AG04450 (cell line): ENCODE results near the gene UBE3D. TPM values are rescaled to one million over a fixed set of nuclear protein-coding genes. Genes with fewer than 3 reads are reported as not detected.

Source experiments
- CTCF ChIA-PET: fragments of 300-600, 350-600 bp; formaldehyde crosslinking; extraction: SDS; loops from one replicate; lab custom pipeline; 2022; ENCODE audit warnings: antibody characterized with exemption, inconsistent platforms; lab: Charles Lee
- POLR2A ChIA-PET: fragments of 350-600 bp; formaldehyde crosslinking; extraction: SDS; loops from one replicate; lab custom pipeline; 2021; ENCODE audit warnings: antibody characterized with exemption, inconsistent platforms; lab: Yijun Ruan, JAX
- DNase-seq: peaks from one replicate; pipeline ENCODE4 v3.0.0-alpha.2; 2011; ENCODE audit warnings: low read depth, low spot score
- H3K27ac ChIP-seq: one replicate; pipeline ENCODE4 v1.5.1; 2012; ENCODE audit warnings: low read depth, low read length, control low read depth
- H3K27me3 ChIP-seq: one replicate; pipeline ENCODE4 v1.6.0; 2012; ENCODE audit warnings: low read length; ENCODE audit not compliant: control insufficient read depth, insufficient read depth
- H3K4me3 ChIP-seq: 2 replicates; pipeline ENCODE4 v1.5.1; 2011; ENCODE audit warnings: mild to moderate bottlenecking, low read depth, low read length, control low read depth
- H3K9me3 ChIP-seq: 2 replicates; pipeline ENCODE4 v1.5.1; 2012; ENCODE audit warnings: low read length; ENCODE audit not compliant: control insufficient read depth, insufficient read depth
- CTCF ChIP-seq: IDR thresholded peaks from 2 replicates; pipeline ENCODE4 v1.5.1; 2011; ENCODE audit warnings: low read depth, low read length, control low read depth, inconsistent platforms
- polyA plus RNA-seq: library from polyadenylated mRNA; depleted of rRNA; stranded (reverse); fragments of >200 nt; gene quantifications from 2 replicates; pipeline ENCODE4 v1.2.3, GENCODE V29; 2011

UBE3D gene
- polyA plus RNA-seq, 1 experiment = 6.4 TPM

DNA sequence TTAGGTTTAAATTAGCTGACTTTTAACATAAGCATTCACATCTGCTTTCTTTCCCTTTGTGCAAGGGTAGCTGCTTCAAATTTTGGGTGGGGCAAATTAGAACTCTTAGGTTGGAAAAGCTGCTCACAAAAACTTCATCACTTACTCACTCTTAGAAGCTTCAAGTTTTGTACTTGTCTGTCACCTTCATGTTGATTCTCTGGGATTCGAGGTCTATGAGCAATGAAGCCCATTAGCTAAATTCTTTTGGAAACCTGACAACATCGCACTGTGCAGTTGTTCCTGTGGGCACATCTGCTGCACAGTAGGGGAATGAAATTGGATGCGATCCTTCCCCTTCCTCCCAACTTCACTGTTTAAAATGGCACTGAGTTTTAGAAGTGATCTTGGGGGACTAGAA lies 156.1 kb downstream of the UBE3D start:
- TF ChIP-seq CTCF = no peak
- ChIA-PET CTCF (no interaction called here), POLR2A (no interaction called here)

DNA sequence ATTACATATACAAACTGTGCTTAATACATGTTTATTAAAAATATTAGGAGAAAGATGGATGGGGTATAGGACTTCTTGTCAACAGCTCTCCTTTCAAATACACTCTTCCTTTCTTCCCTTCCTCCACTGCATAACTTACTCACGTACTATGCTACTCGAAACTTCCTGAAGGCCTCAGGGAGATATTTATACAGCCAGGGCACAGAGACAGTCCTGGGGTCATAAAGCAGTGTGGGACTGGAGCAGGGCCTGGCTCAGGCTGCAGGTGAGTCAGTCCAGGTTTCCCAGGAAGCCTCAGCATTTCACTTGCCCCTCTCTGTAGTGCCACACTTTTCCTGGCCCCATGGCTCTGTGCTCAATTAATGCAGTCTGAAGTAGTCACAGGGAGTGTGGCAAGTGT lies 157.0 kb downstream of the UBE3D start:
- H3K27me3 ChIP-seq = no peaks in the 10 kb centered on the region
- DNase-seq = no peak
- no peak for TF ChIP-seq CTCF
- POLR2A ChIA-PET = no interaction called here
- no peaks in the 10 kb centered on the region for H3K9me3 ChIP-seq
- CTCF ChIA-PET = interaction anchor here (1.0 kb wide), 1 partner anchor 639 kb away, joined by 6 read pairs; no protein-coding TSS in a partner anchor
- no peak overlapping the region for H3K4me3 ChIP-seq
- H3K27ac ChIP-seq = no peak overlapping the region

More for the DNA sequence above, 156.1 kb downstream of the UBE3D start:
- Histone ChIP-seq H3K27ac (no peak overlapping the region), H3K4me3 (no peak overlapping the region), H3K27me3 (no peaks in the 10 kb centered on the region), H3K9me3 (no peaks in the 10 kb centered on the region)
- DNase-seq = no peak

- CTCF ChIA-PET = interaction anchor here (1.3 kb wide), 1 partner anchor 158 kb away, joined by 4 read pairs; the partner anchor contains the start of gene UBE3D
- no peak overlapping the region for H3K27ac ChIP-seq
- no peaks in the 10 kb centered on the region for H3K9me3 ChIP-seq
- no peaks in the 10 kb centered on the region for H3K27me3 ChIP-seq
- DNase-seq = peak; percentile 36
- no peak for TF ChIP-seq CTCF
- POLR2A ChIA-PET = no interaction called here
- H3K4me3 ChIP-seq = no peak overlapping the region
Measured at GRCh38 chr6:82906951-82907350, 158.7 kb downstream of the UBE3D start.

GRCh38 chr6:82906489-82906888 lies 159.2 kb downstream of the UBE3D start:
- Histone ChIP-seq H3K9me3 (no peaks in the 10 kb centered on the region), H3K4me3 (no peak overlapping the region), H3K27me3 (no peaks in the 10 kb centered on the region), H3K27ac (no peak overlapping the region)
- no peak for TF ChIP-seq CTCF
- POLR2A ChIA-PET = no interaction called here
- CTCF ChIA-PET = interaction anchor here (1.3 kb wide), 1 partner anchor 159 kb away, joined by 4 read pairs; the partner anchor contains the start of gene UBE3D
- peak; percentile 20 for DNase-seq

GRCh38 chr6:82904860-82905259 lies 160.8 kb downstream of the UBE3D start:
- no peak overlapping the region for H3K4me3 ChIP-seq
- no peak overlapping the region for H3K27ac ChIP-seq
- DNase-seq = no peak
- no peaks in the 10 kb centered on the region for H3K27me3 ChIP-seq
- POLR2A ChIA-PET = no interaction called here
- no peak for TF ChIP-seq CTCF
- no peaks in the 10 kb centered on the region for H3K9me3 ChIP-seq
- CTCF ChIA-PET = no interaction called here
